K562 (cell line): ENCODE results near the gene PKD1. TPM values are rescaled to one million over a fixed set of nuclear protein-coding genes. Genes with fewer than 3 reads are reported as not detected.

Experiments
- CUX1 ChIP-seq: fragments of 200-800 bp; sonication (Bioruptor generic); IDR thresholded peaks from 2 replicates; pipeline ENCODE4 v1.6.1; 2016; ENCODE audit warnings: missing genetic modification characterization, missing compliant biosample characterization
- DPF2 ChIP-seq: fragments of 450-650 bp; IDR thresholded peaks from 2 replicates; pipeline ENCODE4 v1.6.1; 2016
- E2F6 ChIP-seq, 2 experiments: IDR thresholded peaks; 2 replicates each; pipeline ENCODE4 v1.6.1; 2011; ENCODE audit warnings: borderline replicate concordance in 1 of 2, control low read depth in 1 of 2, low read depth in 1 of 2, low read length in 1 of 2, mild to moderate bottlenecking in 1 of 2, mixed read lengths in 1 of 2, moderate library complexity in 1 of 2; ENCODE audit not compliant: insufficient read depth in 1 of 2, insufficient read length in 1 of 2, poor library complexity in 1 of 2, severe bottlenecking in 1 of 2; ENCODE audit errors: extremely low read depth in 1 of 2
- FUS ChIP-seq: fragments of 200-400 bp; formaldehyde crosslinking; optimal IDR thresholded peaks from 2 replicates; pipeline ENCODE3; 2017; ENCODE audit warnings: low read depth, low read length
- MLX ChIP-seq, 2 experiments: fragments of 450-650 bp in 1 of 2; sonication (generic) in 1 of 2; formaldehyde crosslinking; conservative IDR thresholded peaks; 2 replicates each; pipeline versions ENCODE4 v1.4.0 to v1.8.1; 2020 to 2022; ENCODE audit warnings: mild to moderate bottlenecking in 1 of 2, missing genetic modification reagents in 1 of 2
- NCOR1 ChIP-seq: fragments of 450-650 bp; IDR thresholded peaks from 2 replicates; pipeline ENCODE4 v1.6.1; 2016; ENCODE audit warnings: mild to moderate bottlenecking, moderate library complexity
- TCF3 ChIP-seq: sonication (generic); formaldehyde crosslinking; IDR thresholded peaks from 2 replicates; pipeline ENCODE4 v1.4.0; 2020; ENCODE audit warnings: mild to moderate bottlenecking, missing genetic modification reagents
- ZBTB33 ChIP-seq: sonication (generic); formaldehyde crosslinking; IDR thresholded peaks from 2 replicates; pipeline ENCODE4 v1.8.1; 2023; ENCODE audit warnings: mild to moderate bottlenecking, missing genetic modification reagents
- ZNF561 ChIP-seq: fragments of 450-650 bp; formaldehyde crosslinking; conservative IDR thresholded peaks from 2 replicates; pipeline ENCODE4 v1.4.0; 2020; ENCODE audit warnings: mild to moderate bottlenecking, moderate library complexity
- ZNF609 ChIP-seq: sonication (generic); formaldehyde crosslinking; IDR thresholded peaks from 2 replicates; pipeline ENCODE4 v1.8.1; 2023; ENCODE audit warnings: missing genetic modification reagents, mild to moderate bottlenecking, borderline replicate concordance
- polyA plus RNA-seq, 8 experiments: library from polyadenylated mRNA; depleted of rRNA in 4 of 8; stranded (reverse) in 5 of 8; unstranded in 3 of 8; fragments of >200 nt; fragmentation: Nextera tagmentation in 2 of 8; fragmentation: Illumina TruSeq in 1 of 8; extraction: Ambion mirVana in 2 of 8; extraction: Trizol in 1 of 8; gene quantifications; 2 replicates each; pipeline versions ENCODE4 v1.2.1 to v1.2.3, GENCODE V29; 2011 to 2014; ENCODE audit warnings: inconsistent platforms in 1 of 8, missing spikeins in 1 of 8
- total RNA-seq, 7 experiments: library from RNA; depleted of rRNA in 6 of 7; stranded (reverse); fragments of >200 nt in 6 of 7; fragmentation: Illumina TruSeq in 2 of 7; extraction: Trizol in 2 of 7; gene quantifications; 2 replicates each; pipeline versions ENCODE4 v1.2.1 to v1.2.3, GENCODE V29; 2011 to 2021; ENCODE audit warnings: low replicate concordance in 1 of 7

The PKD1 gene
- total and polyA plus RNA-seq, 9 of the 15 experiments (the other 6 are each of a cell fraction or from before 2014, with no cell fraction given), result 0.23 to 93.5 (median 12.6) TPM

GRCh38 chr16:2178321-2179106, 42.8 kb upstream of the PKD1 start (continued):
- no peak for TF ChIP-seq CUX1
- peak; percentile 89 to 99 for TF ChIP-seq E2F6 (IDR thresholded peaks at IDR 0.05; ENCODE audit: borderline replicate concordance in 1 of 2, extremely low read depth in 1 of 2, insufficient read depth in 1 of 2, insufficient read length in 1 of 2, low read depth in 1 of 2, low read length in 1 of 2, poor library complexity in 1 of 2, severe bottlenecking in 1 of 2)
- peak; percentile 93 for TF ChIP-seq ZBTB33 (CRISPR knock-in tag)
- TF ChIP-seq ZNF561 (CRISPR knock-in tag), result no peak
- no peak for TF ChIP-seq ZNF609
- TF ChIP-seq NCOR1, result no peak
- TF ChIP-seq MLX (CRISPR knock-in tag; conservative IDR thresholded peaks at IDR 0.05), result 0 out of 4 replicates have a peak, but pooled peaks of 1 of the 2 experiments have one; percentile 54
- no peak for TF ChIP-seq DPF2
- no peak for TF ChIP-seq FUS
- no peak for TF ChIP-seq TCF3 (CRISPR knock-in tag)
